H1 (cell line): ENCODE measurements around the gene GALNT18. TPM values are rescaled to one million over a fixed set of nuclear protein-coding genes. Genes with fewer than 3 reads are reported as not detected.

Source experiments
- CTCF ChIA-PET: fragments of 300-600 bp; sonication (Branson Sonifier 250); formaldehyde crosslinking; loops from one replicate; lab custom pipeline; 2021; ENCODE audit not compliant: partially characterized antibody; lab: Charles Lee
- POLR2A ChIA-PET: fragments of 300-600 bp; sonication (Branson Sonifier 250); formaldehyde crosslinking; loops from one replicate; lab custom pipeline; 2021; ENCODE audit warnings: inconsistent platforms; ENCODE audit not compliant: partially characterized antibody; lab: Charles Lee
- DNase-seq, 2 experiments: peaks; one replicate each; pipeline versions ENCODE4 v3.0.0 to v3.0.0-alpha.2; 2010 to 2022; ENCODE audit warnings: low spot score in 2 of 2, low read depth in 1 of 2, mixed read lengths in 1 of 2
- FAIRE-seq: peaks from 2 replicates; lab custom pipeline; 2011; peaks lifted over from hg19 to GRCh38; lab: Jason Lieb, UNC
- H2AFZ ChIP-seq: 2 replicates; pipeline ENCODE4 v1.8.1; 2012; ENCODE audit warnings: low read length, inconsistent platforms
- H2AK5ac ChIP-seq: 2 replicates; pipeline ENCODE4 v1.6.1; 2013; ENCODE audit warnings: low read depth, low read length
- H2BK120ac ChIP-seq: replicated peaks from 2 replicates; pipeline ENCODE3; 2013; ENCODE audit warnings: low read depth, low read length, inconsistent platforms
- H2BK12ac ChIP-seq: 2 replicates; pipeline ENCODE4 v1.6.1; 2013; ENCODE audit warnings: low read depth, low read length
- H2BK15ac ChIP-seq: 2 replicates; pipeline ENCODE4 v1.6.1; 2013; ENCODE audit warnings: low read length
- H2BK20ac ChIP-seq: 2 replicates; pipeline ENCODE4 v1.6.1; 2013; ENCODE audit warnings: low read length
- H2BK5ac ChIP-seq: 2 replicates; pipeline ENCODE4 v1.6.1; 2013; ENCODE audit warnings: low read depth, low read length
- H3K14ac ChIP-seq: 2 replicates; pipeline ENCODE4 v1.6.1; 2013; ENCODE audit warnings: inconsistent platforms; ENCODE audit not compliant: insufficient read length
- H3K18ac ChIP-seq: 2 replicates; pipeline ENCODE4 v1.6.1; 2013; ENCODE audit warnings: low read length; ENCODE audit errors: extremely low read depth
- H3K23ac ChIP-seq: 2 replicates; pipeline ENCODE4 v1.6.1; 2013; ENCODE audit warnings: inconsistent platforms; ENCODE audit not compliant: insufficient read length
- H3K23me2 ChIP-seq: 2 replicates; pipeline ENCODE4 v1.6.1; 2013; ENCODE audit warnings: low read depth, low read length
- H3K27ac ChIP-seq: 2 replicates; pipeline ENCODE4 v1.6.1; 2011; ENCODE audit warnings: low read depth, low read length, inconsistent platforms
- H3K27me3 ChIP-seq, 4 experiments: replicated peaks in 1 of 4; 1 replicate in 1 of 4; 2 replicates in 3 of 4; pipeline versions ENCODE4 v1.6.1 to v1.8.1; 2011 to 2013; ENCODE audit warnings: low read length in 3 of 4, mild to moderate bottlenecking in 3 of 4, inconsistent platforms in 2 of 4, mixed read lengths in 2 of 4, moderate library complexity in 1 of 4; ENCODE audit not compliant: control insufficient read depth in 3 of 4, insufficient read depth in 3 of 4; ENCODE audit errors: extremely low read depth in 1 of 4
- H3K36me3 ChIP-seq, 4 experiments: 2 replicates each; pipeline versions ENCODE4 v1.6.1 to v1.8.1; 2011 to 2013; ENCODE audit warnings: mild to moderate bottlenecking in 4 of 4, low read length in 3 of 4, moderate library complexity in 2 of 4, control low read depth in 1 of 4, inconsistent platforms in 1 of 4; ENCODE audit not compliant: insufficient read depth in 4 of 4, control insufficient read depth in 2 of 4
- H3K4ac ChIP-seq: replicated peaks from 2 replicates; pipeline ENCODE3; 2013; ENCODE audit warnings: low read length, low read depth, mixed read lengths, inconsistent platforms; ENCODE audit not compliant: insufficient read length
- H3K4me1 ChIP-seq, 4 experiments: replicated peaks in 1 of 4; 1 replicate in 1 of 4; 2 replicates in 3 of 4; pipeline versions ENCODE4 v1.6.1 to v1.8.1; 2011 to 2013; ENCODE audit warnings: low read length in 3 of 4, inconsistent platforms in 2 of 4, mixed read lengths in 1 of 4; ENCODE audit not compliant: insufficient read depth in 4 of 4, control insufficient read depth in 3 of 4
- H3K4me2 ChIP-seq, 2 experiments: 2 replicates each; pipeline versions ENCODE4 v1.6.1 to v1.8.1; 2011 to 2013; ENCODE audit warnings: low read depth in 2 of 2, low read length in 2 of 2, control low read depth in 1 of 2, inconsistent platforms in 1 of 2, mild to moderate bottlenecking in 1 of 2; ENCODE audit not compliant: insufficient read depth in 1 of 2
- H3K4me3 ChIP-seq, 4 experiments: fragments of 200-600, 300-600 bp in 1 of 4; sonication (generic), shearing (Covaris generic), sonication (Bioruptor Twin) in 1 of 4; 2 replicates each; pipeline versions ENCODE4 v1.5.1 to v1.8.1; 2011 to 2016; ENCODE audit warnings: low read length in 4 of 4, low read depth in 3 of 4, control low read depth in 2 of 4, inconsistent platforms in 2 of 4, mild to moderate bottlenecking in 2 of 4, mixed read lengths in 1 of 4, moderate library complexity in 1 of 4; ENCODE audit not compliant: insufficient read depth in 2 of 4; ENCODE audit errors: extremely low read depth in 1 of 4
- H3K56ac ChIP-seq: replicated peaks from 2 replicates; pipeline ENCODE3; 2013; ENCODE audit warnings: low read depth, mild to moderate bottlenecking, mixed read lengths, low read length, inconsistent platforms; ENCODE audit not compliant: insufficient read length
- H3K79me1 ChIP-seq: 2 replicates; pipeline ENCODE4 v1.6.1; 2013; ENCODE audit warnings: low read depth, low read length, control low read depth
- H3K79me2 ChIP-seq, 2 experiments: 2 replicates each; pipeline versions ENCODE4 v1.6.1 to v1.8.1; 2012 to 2013; ENCODE audit warnings: low read length in 2 of 2, mild to moderate bottlenecking in 2 of 2, inconsistent platforms in 1 of 2; ENCODE audit not compliant: insufficient read depth in 2 of 2, control insufficient read depth in 1 of 2
- H3K9ac ChIP-seq, 4 experiments: replicated peaks in 1 of 4; 1 replicate in 1 of 4; 2 replicates in 3 of 4; pipeline versions ENCODE4 v1.6.1 to v1.8.1; 2011 to 2013; ENCODE audit warnings: low read depth in 3 of 4, low read length in 3 of 4, control low read depth in 2 of 4, mild to moderate bottlenecking in 2 of 4, moderate library complexity in 2 of 4, inconsistent platforms in 1 of 4; ENCODE audit errors: extremely low read depth in 1 of 4
- H3K9me3 ChIP-seq, 2 experiments: 2 replicates each; pipeline versions ENCODE4 v1.6.1 to v1.8.1; 2012 to 2013; ENCODE audit warnings: mild to moderate bottlenecking in 2 of 2, moderate library complexity in 2 of 2, control low read depth in 1 of 2, inconsistent platforms in 1 of 2, low read depth in 1 of 2, low read length in 1 of 2, mixed read lengths in 1 of 2; ENCODE audit not compliant: insufficient read depth in 2 of 2
- H4K20me1 ChIP-seq, 2 experiments: replicated peaks in 1 of 2; 2 replicates each; pipeline versions ENCODE3 to v1.8.1; 2011 to 2013; ENCODE audit warnings: inconsistent platforms in 2 of 2, low read length in 2 of 2, mild to moderate bottlenecking in 1 of 2; ENCODE audit not compliant: insufficient read depth in 2 of 2, control insufficient read depth in 1 of 2
- H4K5ac ChIP-seq: 2 replicates; pipeline ENCODE4 v1.6.1; 2013; ENCODE audit warnings: low read length, low read depth, mixed read lengths, inconsistent platforms; ENCODE audit not compliant: insufficient read length
- H4K8ac ChIP-seq: 2 replicates; pipeline ENCODE4 v1.8.0; 2013; ENCODE audit warnings: mild to moderate bottlenecking, moderate library complexity, low read length, inconsistent platforms; ENCODE audit not compliant: insufficient read depth; ENCODE audit errors: extremely low read depth
- H4K91ac ChIP-seq: replicated peaks from 2 replicates; pipeline ENCODE3; 2013; ENCODE audit warnings: low read length, mixed read lengths, inconsistent platforms; ENCODE audit not compliant: insufficient read length
- ASH2L ChIP-seq: fragments of 200-600, 300-600 bp; sonication (generic); IDR thresholded peaks from one replicate; pipeline ENCODE4 v1.7.1; 2017; ENCODE audit warnings: low read length
- BCL11A ChIP-seq, 2 experiments: IDR thresholded peaks; one replicate each; pipeline ENCODE4 v1.6.1; 2011; ENCODE audit warnings: low read depth in 2 of 2, low read length in 2 of 2, mild to moderate bottlenecking in 2 of 2
- FOSL1 ChIP-seq: IDR thresholded peaks from 2 replicates; pipeline ENCODE4 v1.6.1; 2011; ENCODE audit warnings: mild to moderate bottlenecking, low read depth, low read length, moderate library complexity; ENCODE audit not compliant: insufficient read depth
- HDAC6 ChIP-seq: IDR thresholded peaks from one replicate; pipeline ENCODE4 v1.7.1; 2012; ENCODE audit warnings: low read depth, mild to moderate bottlenecking, inconsistent platforms, low read length, moderate library complexity
- KDM4A ChIP-seq: IDR thresholded peaks from one replicate; pipeline ENCODE4 v1.7.1; 2012; ENCODE audit warnings: low read depth, mild to moderate bottlenecking, moderate library complexity, low read length, inconsistent platforms; ENCODE audit not compliant: severe bottlenecking
- POLR2AphosphoS5 ChIP-seq: IDR thresholded peaks from 2 replicates; pipeline ENCODE4 v1.6.1; 2011; ENCODE audit warnings: low read depth, low read length
- RBBP5 ChIP-seq: IDR thresholded peaks from 2 replicates; pipeline ENCODE4 v1.7.1; 2012; ENCODE audit warnings: low read depth, mild to moderate bottlenecking, inconsistent platforms, low read length, moderate library complexity, borderline replicate concordance
- RFX5 ChIP-seq: IDR thresholded peaks from 2 replicates; pipeline ENCODE4 v1.6.1; 2011; ENCODE audit warnings: low read depth, low read length, improper control_type of control experiment, borderline replicate concordance
- SUZ12 ChIP-seq: fragments of 200-600 bp; sonication (generic); IDR thresholded peaks from 2 replicates; pipeline ENCODE4 v1.6.1; 2012; ENCODE audit warnings: mild to moderate bottlenecking, inconsistent platforms, low read length, moderate library complexity, mixed read lengths
- WGBS, 2 experiments: shearing (Covaris generic) in 1 of 2; methylation state at CpG; one replicate each; pipeline versions ENCODE4 v1.1.6 to v1.1.7; 2013 to 2015; ENCODE audit warnings: low lambda C conversion rate in 2 of 2, mixed read lengths in 2 of 2, inconsistent platforms in 1 of 2, low coverage in 1 of 2, missing lambda C conversion rate in 1 of 2; ENCODE audit not compliant: insufficient replicate concordance in 2 of 2, insufficient coverage in 1 of 2, insufficient read length in 1 of 2; ENCODE audit errors: extremely low coverage in 1 of 2, missing lambda C conversion rate in 1 of 2; 5-methylcytosine and 5-hydroxymethylcytosine counted together
- polyA plus RNA-seq, 7 experiments: library from polyadenylated mRNA; depleted of rRNA in 3 of 7; stranded (reverse) in 5 of 7; unstranded in 2 of 7; fragments of >200 nt in 5 of 7; fragments of 200-250 nt in 2 of 7; gene quantifications; 1 replicate in 5 of 7; 2 replicates in 1 of 7; 4 replicates in 1 of 7; pipeline versions ENCODE4 v1.2.1 to v1.2.3, GENCODE V29; 2011 to 2013; ENCODE audit warnings: missing spikeins in 2 of 7, mixed read lengths in 2 of 7
- total RNA-seq: library from RNA; stranded (reverse); fragmentation: NEBNext Ultra II Directional; extraction: Animal tissue kit (Norgen Biotek cat#: 25700); gene quantifications from 2 replicates; pipeline ENCODE4 v1.2.1, GENCODE V29; 2021

The GALNT18 gene
- total and polyA plus RNA-seq, 2 of the 8 experiments (the other 6 are each of a cell fraction or from before 2014, with no cell fraction given): 6.0 to 9.4 TPM

GRCh38 chr11:11420899-11421285, 200.9 kb downstream of the GALNT18 start:
- Histone ChIP-seq H3K18ac (no peak overlapping the region), H2AK5ac (no peak overlapping the region), H3K9ac (no peak overlapping the region), H2BK20ac (no peak overlapping the region), H3K4me1 (peaks cover 0 to 9% (median 1%) of the 10 kb centered on the region in 4 experiments; a peak in 6 of 7 replicates), H3K4ac (no peak overlapping the region), H3K4me2 (no peak overlapping the region), H2BK5ac (no peak overlapping the region), H3K36me3 (no peaks in the 10 kb centered on the region), H3K23ac (no peak overlapping the region), H3K27ac (no peak overlapping the region), H3K27me3 (no peaks in the 10 kb centered on the region), H2BK15ac (no peak overlapping the region), H2BK120ac (no peak overlapping the region), H3K4me3 (no peak overlapping the region), H4K91ac (no peak overlapping the region), H2BK12ac (no peak overlapping the region), H3K79me1 (no peaks in the 10 kb centered on the region), H3K79me2 (no peaks in the 10 kb centered on the region), H3K9me3 (no peaks in the 10 kb centered on the region), H3K14ac (no peak overlapping the region), H4K20me1 (peaks cover 0 to 1% of the 10 kb centered on the region in 2 experiments), H2AFZ (no peak overlapping the region), H3K23me2 (no peaks in the 10 kb centered on the region), H4K8ac (no peak overlapping the region), H3K56ac (no peak overlapping the region), H4K5ac (no peak overlapping the region)
- 90% methylated on average over 5 of the region's 5 CpGs; no CpG with 5 or more reads in 1 of the 2 experiments for WGBS, 2 experiments
- ChIA-PET POLR2A (interaction anchor here (0.7 to 1.2 kb wide), 3 partner anchors 9 to 115 kb away, joined by 4 to 5 read pairs (median 4); no protein-coding TSS in a partner anchor), CTCF (interaction anchor here (0.6 to 1.4 kb wide), 10 partner anchors 9 to 349 kb away, joined by 3 to 5 read pairs (median 4); partner anchors contain the start of gene GALNT18)
- DNase-seq: no peak
- no peak for TF ChIP-seq RBBP5
- no peak for TF ChIP-seq ASH2L
- TF ChIP-seq FOSL1: no peak
- no peak for TF ChIP-seq POLR2AphosphoS5
- TF ChIP-seq BCL11A (IDR thresholded peaks at IDR 0.05; ENCODE audit: low read depth in 2 of 2, low read length in 2 of 2): no peak
- TF ChIP-seq HDAC6: no peak
- no peak for TF ChIP-seq SUZ12
- TF ChIP-seq KDM4A: no peak
- no peak for TF ChIP-seq RFX5
- FAIRE-seq: no peak
